ENCODE measurements around the gene NRTN.
A peak's percentile ranks its signal among the peaks of the same experiment; 100 is the strongest.

The NRTN gene

DNA sequence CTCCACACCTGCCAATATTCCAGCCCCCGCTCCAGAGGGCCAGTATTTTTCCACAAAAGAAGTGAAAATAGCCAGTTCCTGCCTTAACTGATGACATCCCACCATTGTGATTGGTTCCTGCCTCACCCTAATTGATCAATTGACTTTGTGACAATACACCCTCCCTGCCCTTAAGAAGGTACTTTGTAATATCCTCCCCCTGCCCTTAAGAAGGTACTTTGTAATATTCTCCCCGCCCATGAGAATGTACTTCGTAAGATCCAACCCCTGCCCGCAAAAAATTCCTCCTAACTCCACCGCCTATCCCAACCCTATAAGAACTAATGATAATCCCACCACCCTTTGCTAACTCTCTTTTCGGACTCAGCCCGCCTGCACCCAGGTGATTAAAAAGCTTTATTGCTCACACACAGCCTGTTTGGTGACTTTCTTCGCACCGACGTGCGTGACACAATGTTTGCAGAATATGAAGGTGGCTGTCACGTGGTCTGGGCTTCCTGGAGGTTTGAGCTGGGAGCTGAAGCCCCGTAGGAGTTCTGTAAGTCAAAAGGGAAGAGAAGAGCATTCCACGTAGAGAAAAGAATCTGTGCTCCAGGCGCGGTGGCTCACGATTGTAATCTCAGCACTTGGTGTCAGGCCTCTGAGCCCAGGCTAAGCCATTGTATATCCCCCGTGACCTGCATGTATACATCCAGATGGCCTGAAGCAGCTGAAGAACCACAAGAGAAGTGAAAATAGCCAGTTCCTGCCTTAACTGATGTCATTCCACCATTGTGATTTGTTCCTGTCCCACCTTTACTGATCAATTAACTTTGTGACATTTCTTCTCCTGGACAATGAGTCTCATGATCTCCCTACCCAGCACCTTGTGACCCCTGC lies 52.6 kb downstream of the NRTN start:
- Histone ChIP-seq H3K79me1 (ENCODE audit: low read length) (no peaks in the 10 kb centered on the region), H3K4ac (ENCODE audit: low read depth, low read length) (no peak overlapping the region), H3K4me1 (ENCODE audit: control insufficient read depth, low read depth, low read length) (no peaks in the 10 kb centered on the region), H3K23ac (ENCODE audit: low read length) (no peak overlapping the region), H3K56ac (ENCODE audit: low read length) (no peak overlapping the region), H2BK5ac (ENCODE audit: low read length) (no peak overlapping the region), H3K79me2 (ENCODE audit: control insufficient read depth, insufficient read depth, low read length) (no peaks in the 10 kb centered on the region), H3K4me2 (ENCODE audit: low read length) (no peak overlapping the region), H3K27me3 (ENCODE audit: insufficient read depth, low read length, poor library complexity) (no peaks in the 10 kb centered on the region), H3K4me3 (ENCODE audit: low read length) (no peak overlapping the region), H2BK15ac (replicated peaks; ENCODE audit: low read depth) (no peak overlapping the region), H4K5ac (ENCODE audit: low read length) (no peak overlapping the region), H3K27ac (ENCODE audit: low read depth, low read length) (no peak overlapping the region), H3K18ac (ENCODE audit: low read length) (no peak overlapping the region), H2AK5ac (ENCODE audit: low read length) (no peak overlapping the region), H2BK120ac (ENCODE audit: low read depth, low read length) (no peak overlapping the region), H4K8ac (ENCODE audit: low read depth, low read length) (no peak overlapping the region), H3K9ac (ENCODE audit: low read length) (no peak overlapping the region), H3K36me3 (ENCODE audit: control insufficient read depth, insufficient read depth, low read length) (no peaks in the 10 kb centered on the region)
- DNase-seq, result no peak
- WGBS (ENCODE audit: extremely low coverage, insufficient coverage, low lambda C conversion rate), result no CpG with 5 or more reads among the region's 18 CpGs

DNA sequence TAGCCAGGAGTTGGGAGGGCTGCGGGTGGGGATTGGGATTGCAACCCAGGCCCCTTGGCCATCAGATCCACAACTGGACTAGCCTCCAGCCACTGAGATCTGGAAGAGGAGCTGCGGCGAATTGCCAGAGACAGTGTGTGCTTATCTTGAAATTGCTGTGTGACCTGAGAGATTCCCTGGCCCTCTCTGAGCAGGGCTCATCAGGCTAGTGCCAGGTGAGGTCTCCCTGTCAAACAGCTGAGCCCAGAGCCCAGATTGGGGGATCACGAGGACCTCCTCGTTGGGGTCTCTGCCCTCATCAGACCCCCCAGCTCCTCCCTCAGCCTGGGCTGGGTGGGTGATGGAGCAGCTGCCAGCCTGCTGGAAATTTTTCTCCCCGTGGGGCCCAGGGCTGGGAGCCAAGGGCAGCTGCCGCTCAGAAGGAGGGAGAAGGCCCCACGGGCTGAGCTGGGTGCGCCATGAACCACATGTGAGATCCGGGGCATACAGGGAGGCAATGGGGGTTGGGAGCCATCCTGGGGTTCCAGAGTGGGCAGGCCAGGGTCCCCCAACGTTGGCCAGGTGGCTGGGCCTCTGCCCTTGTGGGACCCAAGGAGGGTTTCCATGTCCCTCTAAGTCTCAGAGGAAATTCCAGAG lies 58.3 kb downstream of the NRTN start:
- WGBS (ENCODE audit: extremely low coverage, insufficient coverage, low lambda C conversion rate), result no CpG with 5 or more reads among the region's 11 CpGs
- DNase-seq, result no peak
- Histone ChIP-seq H4K8ac (ENCODE audit: low read depth, low read length) (no peak overlapping the region), H3K4me1 (ENCODE audit: control insufficient read depth, low read depth, low read length) (no peaks in the 10 kb centered on the region), H3K56ac (ENCODE audit: low read length) (no peak overlapping the region), H3K4me3 (ENCODE audit: low read length) (no peak overlapping the region), H3K27ac (ENCODE audit: low read depth, low read length) (no peak overlapping the region), H3K23ac (ENCODE audit: low read length) (no peak overlapping the region), H3K4me2 (ENCODE audit: low read length) (no peak overlapping the region), H3K36me3 (ENCODE audit: control insufficient read depth, insufficient read depth, low read length) (no peaks in the 10 kb centered on the region), H3K79me2 (ENCODE audit: control insufficient read depth, insufficient read depth, low read length) (no peaks in the 10 kb centered on the region), H2BK5ac (ENCODE audit: low read length) (no peak overlapping the region), H3K18ac (ENCODE audit: low read length) (no peak overlapping the region), H2BK120ac (ENCODE audit: low read depth, low read length) (no peak overlapping the region), H3K9ac (ENCODE audit: low read length) (no peak overlapping the region), H4K5ac (ENCODE audit: low read length) (no peak overlapping the region), H3K27me3 (ENCODE audit: insufficient read depth, low read length, poor library complexity) (no peaks in the 10 kb centered on the region), H2AK5ac (ENCODE audit: low read length) (no peak overlapping the region), H3K79me1 (ENCODE audit: low read length) (no peaks in the 10 kb centered on the region), H2BK15ac (replicated peaks; ENCODE audit: low read depth) (no peak overlapping the region), H3K4ac (ENCODE audit: low read depth, low read length) (no peak overlapping the region)

DNA sequence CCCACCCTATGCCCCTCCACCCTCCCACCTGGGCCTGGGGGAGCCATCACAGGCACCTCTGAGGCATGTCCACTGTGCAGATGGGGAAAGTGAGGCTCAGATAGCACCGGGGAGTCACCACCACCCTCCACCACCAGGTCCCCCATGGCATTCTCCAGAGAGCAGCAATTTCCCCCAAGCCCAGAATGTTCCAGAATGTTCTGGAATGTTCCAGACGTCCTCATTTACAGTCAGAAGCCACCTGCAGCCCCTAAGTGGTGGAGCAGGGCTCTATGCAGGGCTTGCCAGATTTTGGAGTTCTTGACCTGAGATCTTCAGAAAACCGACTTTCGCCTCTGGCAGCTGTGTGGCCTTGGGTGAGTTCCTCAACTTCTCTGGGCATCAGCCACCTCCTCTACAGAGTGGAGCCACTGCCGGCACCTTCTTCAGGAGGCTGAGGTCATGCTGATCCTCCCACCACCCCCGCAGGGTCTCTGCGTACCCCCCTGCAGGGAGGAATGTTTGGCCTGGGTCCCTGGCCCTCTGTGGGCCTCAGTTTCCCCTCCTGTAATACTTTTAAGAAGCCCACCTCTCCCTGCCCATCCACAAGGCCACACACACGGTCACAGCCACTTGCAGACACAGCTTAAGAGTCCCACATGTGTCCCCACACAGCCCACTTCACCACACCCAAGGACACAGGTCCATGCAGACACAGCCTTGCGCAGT lies 59.3 kb downstream of the NRTN start:
- Histone ChIP-seq H3K4me3 (ENCODE audit: low read length) (no peak overlapping the region), H3K9ac (ENCODE audit: low read length) (no peak overlapping the region), H2BK120ac (ENCODE audit: low read depth, low read length) (no peak overlapping the region), H3K56ac (ENCODE audit: low read length) (no peak overlapping the region), H2BK5ac (ENCODE audit: low read length) (no peak overlapping the region), H2BK15ac (replicated peaks; ENCODE audit: low read depth) (no peak overlapping the region), H3K23ac (ENCODE audit: low read length) (no peak overlapping the region), H3K79me1 (ENCODE audit: low read length) (no peaks in the 10 kb centered on the region), H3K18ac (ENCODE audit: low read length) (no peak overlapping the region), H3K27ac (ENCODE audit: low read depth, low read length) (no peak overlapping the region), H3K4me2 (ENCODE audit: low read length) (no peak overlapping the region), H3K4ac (ENCODE audit: low read depth, low read length) (no peak overlapping the region), H2AK5ac (ENCODE audit: low read length) (no peak overlapping the region), H3K4me1 (ENCODE audit: control insufficient read depth, low read depth, low read length) (no peaks in the 10 kb centered on the region), H4K8ac (ENCODE audit: low read depth, low read length) (no peak overlapping the region), H3K79me2 (ENCODE audit: control insufficient read depth, insufficient read depth, low read length) (no peaks in the 10 kb centered on the region), H4K5ac (ENCODE audit: low read length) (no peak overlapping the region), H3K27me3 (ENCODE audit: insufficient read depth, low read length, poor library complexity) (no peaks in the 10 kb centered on the region), H3K36me3 (ENCODE audit: control insufficient read depth, insufficient read depth, low read length) (no peaks in the 10 kb centered on the region)
- DNase-seq, result no peak
- WGBS (ENCODE audit: extremely low coverage, insufficient coverage, low lambda C conversion rate), result no CpG with 5 or more reads among the region's 9 CpGs

DNA sequence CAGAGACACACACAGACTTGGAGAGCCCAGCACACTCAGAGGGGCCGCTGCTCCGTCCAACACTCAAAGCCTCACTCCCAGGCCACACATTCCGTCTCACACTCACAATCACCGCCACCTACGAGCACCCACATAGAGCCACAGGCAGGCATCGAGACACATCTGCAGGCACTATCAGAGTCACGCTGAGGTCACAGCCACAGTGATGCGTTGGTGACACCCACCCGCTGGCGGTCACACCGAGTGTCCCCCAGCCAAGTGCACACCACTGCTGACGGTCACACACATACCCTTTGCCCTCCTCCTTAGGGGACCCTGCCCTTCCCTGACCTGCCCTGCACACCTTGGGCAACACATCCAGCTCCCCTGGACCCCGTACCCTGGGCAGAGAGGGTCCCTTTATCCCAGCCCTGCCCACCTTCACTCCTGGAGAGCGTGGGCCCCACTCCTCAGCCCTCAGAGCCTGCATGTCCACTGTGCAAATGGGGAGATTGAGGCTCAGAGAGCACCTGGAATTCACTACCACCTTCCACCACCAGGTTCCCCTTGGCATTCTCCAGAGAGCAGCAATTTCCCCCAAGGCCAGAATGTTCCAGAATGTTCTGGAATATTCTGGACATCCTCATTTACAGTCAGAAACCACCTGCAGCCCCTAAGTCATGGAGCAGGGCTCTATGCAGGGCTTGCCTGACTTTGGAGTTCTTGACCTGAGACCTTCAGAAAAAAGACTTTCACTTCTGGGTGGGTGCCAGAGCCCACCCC lies 60.0 kb downstream of the NRTN start:
- Histone ChIP-seq H3K4me1 (ENCODE audit: control insufficient read depth, low read depth, low read length) (no peaks in the 10 kb centered on the region), H3K36me3 (ENCODE audit: control insufficient read depth, insufficient read depth, low read length) (no peaks in the 10 kb centered on the region), H3K23ac (ENCODE audit: low read length) (no peak overlapping the region), H2AK5ac (ENCODE audit: low read length) (no peak overlapping the region), H2BK15ac (replicated peaks; ENCODE audit: low read depth) (no peak overlapping the region), H3K79me1 (ENCODE audit: low read length) (no peaks in the 10 kb centered on the region), H3K18ac (ENCODE audit: low read length) (no peak overlapping the region), H3K9ac (ENCODE audit: low read length) (no peak overlapping the region), H2BK5ac (ENCODE audit: low read length) (no peak overlapping the region), H4K8ac (ENCODE audit: low read depth, low read length) (no peak overlapping the region), H2BK120ac (ENCODE audit: low read depth, low read length) (no peak overlapping the region), H3K27ac (ENCODE audit: low read depth, low read length) (no peak overlapping the region), H3K4ac (ENCODE audit: low read depth, low read length) (no peak overlapping the region), H3K4me3 (ENCODE audit: low read length) (no peak overlapping the region), H3K4me2 (ENCODE audit: low read length) (no peak overlapping the region), H4K5ac (ENCODE audit: low read length) (no peak overlapping the region), H3K56ac (ENCODE audit: low read length) (no peak overlapping the region), H3K79me2 (ENCODE audit: control insufficient read depth, insufficient read depth, low read length) (no peaks in the 10 kb centered on the region), H3K27me3 (ENCODE audit: insufficient read depth, low read length, poor library complexity) (no peaks in the 10 kb centered on the region)
- peak; percentile 19 for DNase-seq
- no CpG with 5 or more reads among the region's 14 CpGs for WGBS (ENCODE audit: extremely low coverage, insufficient coverage, low lambda C conversion rate)

DNA sequence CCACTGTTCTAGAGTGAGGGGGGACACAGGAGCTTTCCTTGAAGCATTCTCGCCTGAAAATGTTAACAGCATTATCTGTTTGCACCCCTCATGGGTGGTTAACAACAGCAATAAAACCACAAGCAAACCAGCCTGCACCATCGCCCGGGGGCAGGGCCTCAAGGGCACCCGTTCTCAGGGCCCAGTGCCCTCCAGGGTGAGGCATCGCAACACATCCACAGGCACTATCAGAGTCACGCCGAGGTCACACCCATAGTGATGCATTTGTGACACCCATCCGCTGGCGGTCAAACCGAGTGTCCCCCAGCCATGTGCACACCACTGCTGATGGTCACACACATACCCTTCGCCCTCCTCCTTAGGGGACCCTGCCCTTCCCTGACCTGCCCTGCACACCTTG lies 60.9 kb downstream of the NRTN start:
- H2AK5ac ChIP-seq (ENCODE audit: low read length), result no peak overlapping the region
- no peaks in the 10 kb centered on the region for H3K4me1 ChIP-seq (ENCODE audit: control insufficient read depth, low read depth, low read length)
- WGBS (ENCODE audit: extremely low coverage, insufficient coverage, low lambda C conversion rate), result no CpG with 5 or more reads among the region's 11 CpGs
- no peak overlapping the region for H2BK120ac ChIP-seq (ENCODE audit: low read depth, low read length)
- no peak overlapping the region for H3K4ac ChIP-seq (ENCODE audit: low read depth, low read length)
- H3K27ac ChIP-seq (ENCODE audit: low read depth, low read length), result no peak overlapping the region
- no peak overlapping the region for H4K8ac ChIP-seq (ENCODE audit: low read depth, low read length)
- H2BK5ac ChIP-seq (ENCODE audit: low read length), result no peak overlapping the region
- H3K79me2 ChIP-seq (ENCODE audit: control insufficient read depth, insufficient read depth, low read length), result no peaks in the 10 kb centered on the region
- no peak for DNase-seq
- H4K5ac ChIP-seq (ENCODE audit: low read length), result no peak overlapping the region
- no peak overlapping the region for H3K18ac ChIP-seq (ENCODE audit: low read length)
- H3K27me3 ChIP-seq (ENCODE audit: insufficient read depth, low read length, poor library complexity), result no peaks in the 10 kb centered on the region
- no peak overlapping the region for H2BK15ac ChIP-seq (replicated peaks; ENCODE audit: low read depth)
- H3K4me2 ChIP-seq (ENCODE audit: low read length), result no peak overlapping the region
- no peak overlapping the region for H3K56ac ChIP-seq (ENCODE audit: low read length)
- H3K36me3 ChIP-seq (ENCODE audit: control insufficient read depth, insufficient read depth, low read length), result no peaks in the 10 kb centered on the region
- H3K4me3 ChIP-seq (ENCODE audit: low read length), result no peak overlapping the region
- H3K23ac ChIP-seq (ENCODE audit: low read length), result no peak overlapping the region
- H3K9ac ChIP-seq (ENCODE audit: low read length), result no peak overlapping the region
- H3K79me1 ChIP-seq (ENCODE audit: low read length), result no peaks in the 10 kb centered on the region
